ENCODE results near the gene CNTN5. TPM values are rescaled to one million over a fixed set of nuclear protein-coding genes. Genes with fewer than 3 reads are reported as not detected.

The CNTN5 gene
- total RNA-seq, 4 donors from 2014 or later = 0.16 TPM; not detected in 3

- no peaks in the 10 kb centered on the region for H3K9me3 ChIP-seq
- intact Hi-C loops (cut with DNase I; ENCODE audit: low total_unique reads) (no loop called here), in situ Hi-C loops (cut with MboI; ENCODE audit: low sequenced_read_pairs in 4 of 4) (no loop called here)
- no peak for TF ChIP-seq CTCF (IDR thresholded peaks at IDR 0.05 in 4 of 5, conservative IDR thresholded peaks at IDR 0.05 in 1 of 5)
- no peak for TF ChIP-seq POLR2A (IDR thresholded peaks at IDR 0.05)
- no peak for ATAC-seq
- H3K27ac ChIP-seq = no peak overlapping the region
- H3K4me3 ChIP-seq = peak overlapping the region; percentile 33 to 49 (median 44)
- H3K4me1 ChIP-seq = peaks cover 0 to 2% of the 10 kb centered on the region in 2 donors
- H3K27me3 ChIP-seq = no peaks in the 10 kb centered on the region
- no peak for DNase-seq
- H3K36me3 ChIP-seq = no peaks in the 10 kb centered on the region
Observed at GRCh38 chr11:99069856-99070444, 49.2 kb downstream of the CNTN5 start.

- intact Hi-C loops (cut with DNase I; ENCODE audit: low total_unique reads) = no loop called here
- Histone ChIP-seq H3K27ac (no peak overlapping the region), H3K9me3 (no peaks in the 10 kb centered on the region), H3K27me3 (no peaks in the 10 kb centered on the region), H3K4me3 (no peak overlapping the region), H3K4me1 (no peaks in the 10 kb centered on the region), H3K36me3 (no peaks in the 10 kb centered on the region)
- DNase-seq = no peak
- no peak for ATAC-seq
- in situ Hi-C loops (cut with MboI; ENCODE audit: low sequenced_read_pairs in 4 of 4) = no loop called here
- TF ChIP-seq POLR2A (IDR thresholded peaks at IDR 0.05) (no peak), CTCF (IDR thresholded peaks at IDR 0.05 in 4 of 5, conservative IDR thresholded peaks at IDR 0.05 in 1 of 5) (no peak)
Observed at GRCh38 chr11:99079576-99079975, 58.8 kb downstream of the CNTN5 start.

- intact Hi-C loops (cut with DNase I; ENCODE audit: low total_unique reads) = no loop called here
- Histone ChIP-seq H3K27ac (no peak overlapping the region), H3K4me1 (no peaks in the 10 kb centered on the region), H3K4me3 (no peak overlapping the region), H3K36me3 (no peaks in the 10 kb centered on the region), H3K27me3 (no peaks in the 10 kb centered on the region), H3K9me3 (no peaks in the 10 kb centered on the region)
- TF ChIP-seq POLR2A (IDR thresholded peaks at IDR 0.05) (no peak), CTCF (IDR thresholded peaks at IDR 0.05 in 4 of 5, conservative IDR thresholded peaks at IDR 0.05 in 1 of 5) (no peak)
- DNase-seq (no peak), ATAC-seq (no peak)
- in situ Hi-C loops (cut with MboI; ENCODE audit: low sequenced_read_pairs in 4 of 4) = no loop called here
Observed at GRCh38 chr11:99080154-99080553, 59.4 kb downstream of the CNTN5 start.

- Histone ChIP-seq H3K9me3 (no peaks in the 10 kb centered on the region), H3K4me3 (no peak overlapping the region), H3K4me1 (no peaks in the 10 kb centered on the region), H3K36me3 (no peaks in the 10 kb centered on the region), H3K27me3 (no peaks in the 10 kb centered on the region), H3K27ac (no peak overlapping the region)
- in situ Hi-C loops (cut with MboI; ENCODE audit: low sequenced_read_pairs in 4 of 4) = no loop called here
- no peak for DNase-seq
- no peak for TF ChIP-seq CTCF (IDR thresholded peaks at IDR 0.05 in 4 of 5, conservative IDR thresholded peaks at IDR 0.05 in 1 of 5)
- no peak for TF ChIP-seq POLR2A (IDR thresholded peaks at IDR 0.05)
- intact Hi-C loops (cut with DNase I; ENCODE audit: low total_unique reads) = no loop called here
- ATAC-seq = no peak
Observed at GRCh38 chr11:99098258-99098657, 77.5 kb downstream of the CNTN5 start.

GRCh38 chr11:99098751-99099150, 78.0 kb downstream of the CNTN5 start:
- H3K4me3 ChIP-seq = no peak overlapping the region
- no peak overlapping the region for H3K27ac ChIP-seq
- in situ Hi-C loops (cut with MboI; ENCODE audit: low sequenced_read_pairs in 4 of 4) (no loop called here), intact Hi-C loops (cut with DNase I; ENCODE audit: low total_unique reads) (no loop called here)
- no peaks in the 10 kb centered on the region for H3K27me3 ChIP-seq
- H3K4me1 ChIP-seq = no peaks in the 10 kb centered on the region
- DNase-seq = no peak
- H3K36me3 ChIP-seq = no peaks in the 10 kb centered on the region
- no peak for TF ChIP-seq CTCF (IDR thresholded peaks at IDR 0.05 in 4 of 5, conservative IDR thresholded peaks at IDR 0.05 in 1 of 5)
- TF ChIP-seq POLR2A (IDR thresholded peaks at IDR 0.05) = no peak
- H3K9me3 ChIP-seq = no peaks in the 10 kb centered on the region
- no peak for ATAC-seq

Measured in gastrocnemius medialis (tissue), 4 donors.